H1 (cell line): ENCODE data around the gene BGN. TPM values are rescaled to one million over a fixed set of nuclear protein-coding genes. Genes with fewer than 3 reads are reported as not detected.

Experiments used
- CHD1 ChIP-seq: IDR thresholded peaks from 2 replicates; pipeline ENCODE4 v1.6.1; 2012; ENCODE audit warnings: low read depth, low read length, improper control_type of control experiment
- TAF7 ChIP-seq: optimal IDR thresholded peaks from 2 replicates; pipeline ENCODE3; 2011; ENCODE audit warnings: low read depth, mild to moderate bottlenecking, inconsistent platforms, low read length, moderate library complexity, borderline replicate concordance
- TBP ChIP-seq: IDR thresholded peaks from 2 replicates; pipeline ENCODE4 v1.6.1; 2011; ENCODE audit warnings: low read depth, low read length, improper control_type of control experiment
- ZNF274 ChIP-seq: IDR thresholded peaks from 2 replicates; pipeline ENCODE4 v1.7.0; 2012; ENCODE audit warnings: low read length, borderline replicate concordance; ENCODE audit errors: extremely low read depth
- polyA plus RNA-seq, 7 experiments: library from polyadenylated mRNA; depleted of rRNA in 3 of 7; stranded (reverse) in 5 of 7; unstranded in 2 of 7; fragments of >200 nt in 5 of 7; fragments of 200-250 nt in 2 of 7; gene quantifications; 1 replicate in 5 of 7; 2 replicates in 1 of 7; 4 replicates in 1 of 7; pipeline versions ENCODE4 v1.2.1 to v1.2.3, GENCODE V29; 2011 to 2013; ENCODE audit warnings: missing spikeins in 2 of 7, mixed read lengths in 2 of 7
- total RNA-seq: library from RNA; stranded (reverse); fragmentation: NEBNext Ultra II Directional; extraction: Animal tissue kit (Norgen Biotek cat#: 25700); gene quantifications from 2 replicates; pipeline ENCODE4 v1.2.1, GENCODE V29; 2021

BGN gene
- total and polyA plus RNA-seq, 2 of the 8 experiments (the other 6 are each of a cell fraction or from before 2014, with no cell fraction given) = 1.8 to 2.4 TPM

- TF ChIP-seq TAF7 = no peak
- TF ChIP-seq TBP = no peak
- no peak for TF ChIP-seq CHD1
- no peak for TF ChIP-seq ZNF274
These were observed 39.8 kb upstream of the BGN start (continued) for GRCh38 chrX:153454901-153455550.
